GM18499 (cell line): ENCODE results near the gene POLE2.
A peak's percentile ranks its signal among the peaks of the same experiment; 100 is the strongest.
"Not testable (repeated sequence)": the region's sequence is repeated elsewhere in the genome, so short reads cannot be mapped to it uniquely, and the experiment has no call there.

ENCODE experiments used
- ATAC-seq: cut with Tn5 transposase; IDR thresholded peaks from one replicate; pipeline ENCODE4 v1.9.1; 2021; ENCODE audit warnings: moderate number of reproducible peaks; ENCODE audit not compliant: insufficient read depth, unreplicated experiment

Gene POLE2

DNA sequence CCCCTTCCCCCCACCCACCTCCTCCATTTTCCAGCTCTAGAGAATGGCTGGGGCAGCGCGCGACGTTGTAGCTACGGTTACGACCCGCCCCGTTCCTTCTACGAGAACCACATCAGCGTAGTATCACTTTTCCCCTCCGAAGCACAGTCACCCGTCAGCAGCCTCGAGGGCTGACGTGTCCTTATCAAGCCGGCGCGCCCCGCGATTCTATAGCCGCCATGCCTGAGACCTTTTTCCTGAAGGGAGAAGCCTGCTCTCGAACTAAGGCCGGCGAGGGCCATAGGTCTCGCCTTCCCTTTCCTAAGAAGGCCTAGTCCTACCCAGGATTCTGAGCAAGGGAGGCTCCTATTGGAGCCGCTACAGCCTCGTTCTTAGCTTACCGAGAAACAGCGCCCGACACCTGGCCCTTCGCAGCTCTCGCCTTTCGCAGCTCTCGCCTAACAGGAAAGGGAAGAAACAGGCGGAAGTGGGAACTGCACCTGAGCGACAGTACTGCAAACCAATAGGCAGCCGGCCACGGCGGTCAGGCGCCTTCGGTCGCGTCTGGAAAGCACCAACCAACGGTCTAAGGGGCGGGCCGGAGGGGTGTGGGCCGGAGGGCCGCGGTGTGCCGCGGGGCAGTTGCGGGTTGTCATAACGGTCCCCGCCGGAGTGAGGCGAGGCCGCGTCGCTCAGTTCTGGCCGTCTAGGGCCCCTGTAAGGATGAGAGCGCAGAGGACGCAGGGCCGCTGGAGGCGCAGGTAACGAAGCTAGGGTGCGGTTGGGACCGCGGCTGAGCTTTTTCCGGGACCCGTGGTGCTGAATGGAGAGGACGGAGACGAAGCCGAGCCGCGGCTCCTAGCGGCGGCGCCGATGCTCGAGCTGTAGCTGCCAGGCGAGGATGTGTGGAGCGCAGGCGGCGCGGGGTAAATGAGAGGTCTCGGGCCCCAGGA, 67.6 kb downstream of the POLE2 start, which contains the start of the genes MGAT2 and RPL36AL:
MGAT2 (plus strand) TSS at position 618 of the 932 bp plus-strand sequence. CDS start 470 bp downstream, outside the sequence.
RPL36AL (minus strand) TSS at position 445 of the 932 bp plus-strand sequence. CDS start 1,522 bp downstream, outside the sequence.
- ATAC-seq = peak; percentile 81

DNA sequence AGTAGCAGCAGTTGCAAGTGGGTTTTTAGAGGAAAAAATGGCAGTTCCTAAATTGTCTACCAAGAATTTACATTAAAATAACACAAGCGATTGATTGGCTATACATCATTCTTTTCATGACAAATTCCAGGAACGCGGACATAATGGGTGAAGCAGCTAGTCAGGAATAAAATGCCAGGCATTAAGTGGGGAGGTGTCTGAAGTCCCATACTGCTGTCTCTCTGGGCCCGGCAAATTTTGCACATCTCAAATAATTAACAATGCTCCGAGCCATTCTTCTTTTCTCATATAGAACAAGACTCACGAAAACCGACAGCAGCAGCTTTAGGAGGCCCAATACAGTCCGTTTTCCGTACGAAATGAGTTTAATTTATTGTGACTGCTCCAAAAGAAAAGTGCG, 68.3 kb downstream of the POLE2 start:
- ATAC-seq = no peak

DNA sequence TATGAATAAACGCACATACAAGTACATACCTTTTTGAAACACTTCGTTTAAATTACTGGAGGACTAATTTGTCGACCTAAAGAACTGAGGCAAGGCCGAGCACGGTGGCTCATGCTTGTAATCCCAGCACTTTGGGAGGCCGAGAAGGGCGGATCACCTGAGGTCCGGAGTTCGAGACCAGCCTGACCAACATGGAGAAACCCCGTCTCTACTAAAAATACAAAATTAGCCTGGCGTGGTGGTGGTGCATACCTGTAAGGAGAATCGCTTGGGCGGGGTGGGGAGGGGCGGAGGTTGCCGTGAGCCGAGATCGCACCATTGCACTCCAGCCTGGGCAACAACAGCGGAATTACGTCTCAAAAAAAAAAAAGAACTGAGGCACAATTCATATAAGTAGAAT, 68.7 kb downstream of the POLE2 start:
- not testable (repeated sequence) for ATAC-seq

DNA sequence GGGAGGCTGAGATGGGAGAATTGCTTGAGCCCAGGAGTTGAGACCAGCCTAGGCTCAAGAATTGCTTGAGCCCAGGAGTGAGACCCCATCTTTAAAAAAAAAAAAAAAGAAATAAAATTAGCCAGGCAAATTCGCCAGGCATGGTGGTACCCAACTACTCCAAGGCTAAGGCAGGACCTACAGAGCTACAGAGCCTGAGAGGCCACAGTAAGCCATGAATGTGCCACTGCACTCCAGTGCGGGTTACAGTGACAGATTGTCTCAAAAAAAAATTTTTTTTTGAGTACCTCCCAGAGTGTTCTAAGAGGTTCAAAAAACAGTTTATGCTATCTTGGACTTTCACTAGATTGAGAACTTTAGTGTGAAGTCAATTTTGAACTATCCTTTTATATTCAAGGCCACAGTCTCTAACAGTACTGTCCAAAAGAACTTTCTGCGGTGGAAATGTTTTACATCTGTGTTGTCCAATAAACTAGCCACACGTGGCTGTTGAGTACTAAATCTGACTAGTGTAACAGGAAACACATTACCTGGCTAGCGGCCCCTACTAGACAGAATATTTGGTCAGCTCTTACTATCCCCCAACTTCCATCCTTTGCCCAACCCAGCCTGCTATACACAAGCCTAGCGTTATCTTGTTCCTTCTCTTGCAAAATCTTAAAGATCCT, 70.0 kb downstream of the POLE2 start:
- ATAC-seq = no peak

DNA sequence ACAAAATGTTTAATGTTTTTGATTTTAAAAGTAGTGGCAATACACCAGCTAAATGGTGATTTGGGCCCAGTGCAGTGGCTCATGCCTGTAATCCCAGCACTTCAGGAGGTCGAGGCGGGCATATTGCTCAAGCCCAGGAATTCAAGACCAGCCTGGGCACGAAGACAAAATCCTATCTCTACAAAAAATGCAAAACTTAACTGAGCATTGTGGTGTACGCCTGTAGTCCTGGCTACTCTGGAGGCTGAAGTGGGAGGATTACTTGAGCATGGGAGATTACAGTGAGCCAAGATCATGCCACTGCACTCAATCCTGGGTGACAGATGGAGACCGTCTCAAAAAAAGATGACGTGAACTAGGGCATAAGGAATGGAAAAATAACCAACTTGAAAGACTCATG, 72.2 kb downstream of the POLE2 start:
- no peak for ATAC-seq

DNA sequence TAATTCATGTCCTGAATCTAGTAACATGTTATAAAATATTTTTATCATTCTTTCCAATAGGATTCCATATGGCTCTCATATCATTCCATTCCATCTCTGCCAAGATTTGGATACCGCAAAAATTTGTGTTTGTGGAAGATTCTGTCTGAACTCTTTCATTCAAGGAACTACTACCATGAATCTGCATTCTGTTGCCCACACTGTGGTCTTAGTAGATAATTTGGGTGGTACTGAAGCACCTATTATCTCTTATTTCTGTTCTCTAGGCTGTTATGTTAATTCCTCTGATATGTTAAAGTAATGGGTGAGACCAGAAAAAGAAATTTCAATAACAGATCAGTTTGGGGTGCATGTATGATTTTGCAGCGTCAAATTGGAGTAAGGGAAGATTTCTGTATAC, 73.8 kb downstream of the POLE2 start:
- ATAC-seq = no peak

DNA sequence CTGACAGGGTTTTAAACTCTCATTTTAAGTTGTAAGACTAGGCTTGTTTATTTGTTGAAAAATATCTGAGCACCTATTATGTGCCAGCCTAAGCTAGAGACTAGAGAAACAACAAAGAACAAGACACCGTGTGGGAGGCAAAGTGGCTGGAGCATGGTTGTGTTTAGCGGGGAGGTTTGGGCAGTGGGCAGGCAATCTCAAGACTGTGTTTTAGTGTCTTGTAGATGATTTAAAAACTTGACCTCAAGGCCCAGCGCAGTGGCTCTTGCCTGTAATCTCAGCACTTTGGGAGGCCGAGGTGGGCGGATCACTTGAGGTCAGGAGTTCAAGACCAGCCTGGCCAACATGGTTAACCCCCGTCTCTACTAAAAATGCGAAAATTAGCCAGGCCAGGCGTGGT, 75.3 kb downstream of the POLE2 start:
- no peak for ATAC-seq

DNA sequence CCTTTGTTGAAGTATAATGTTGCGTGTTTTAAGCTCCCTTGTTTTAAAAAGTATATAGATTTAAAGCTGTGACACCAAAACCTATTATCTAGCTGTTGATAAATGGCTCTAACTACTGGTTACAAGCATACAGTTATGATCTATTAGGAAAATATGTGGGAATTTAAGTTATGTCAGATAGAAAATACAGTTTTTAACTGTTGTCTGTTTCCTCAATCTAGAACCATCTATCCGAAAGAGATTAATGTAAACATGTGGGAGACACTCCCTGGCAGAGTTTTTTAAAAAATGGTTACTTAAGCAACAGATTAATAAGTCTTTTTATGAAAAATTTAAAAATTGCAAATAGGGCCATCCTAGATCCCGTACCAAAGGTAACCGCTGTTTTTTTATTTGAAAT, 75.8 kb downstream of the POLE2 start:
- ATAC-seq = no peak

DNA sequence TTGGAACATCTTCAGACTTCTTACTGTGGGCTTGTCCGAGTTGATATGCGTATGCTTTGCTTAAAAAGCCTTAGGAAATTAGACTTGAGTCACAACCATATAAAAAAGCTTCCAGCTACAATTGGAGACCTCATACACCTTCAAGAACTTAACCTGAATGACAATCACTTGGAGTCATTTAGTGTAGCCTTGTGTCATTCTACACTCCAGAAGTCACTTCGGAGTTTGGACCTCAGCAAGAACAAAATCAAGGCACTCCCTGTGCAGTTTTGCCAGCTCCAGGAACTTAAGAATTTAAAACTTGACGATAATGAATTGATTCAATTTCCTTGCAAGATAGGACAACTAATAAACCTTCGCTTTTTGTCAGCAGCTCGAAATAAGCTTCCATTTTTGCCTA, 80.4 kb downstream of the POLE2 start:
- ATAC-seq = no peak

DNA sequence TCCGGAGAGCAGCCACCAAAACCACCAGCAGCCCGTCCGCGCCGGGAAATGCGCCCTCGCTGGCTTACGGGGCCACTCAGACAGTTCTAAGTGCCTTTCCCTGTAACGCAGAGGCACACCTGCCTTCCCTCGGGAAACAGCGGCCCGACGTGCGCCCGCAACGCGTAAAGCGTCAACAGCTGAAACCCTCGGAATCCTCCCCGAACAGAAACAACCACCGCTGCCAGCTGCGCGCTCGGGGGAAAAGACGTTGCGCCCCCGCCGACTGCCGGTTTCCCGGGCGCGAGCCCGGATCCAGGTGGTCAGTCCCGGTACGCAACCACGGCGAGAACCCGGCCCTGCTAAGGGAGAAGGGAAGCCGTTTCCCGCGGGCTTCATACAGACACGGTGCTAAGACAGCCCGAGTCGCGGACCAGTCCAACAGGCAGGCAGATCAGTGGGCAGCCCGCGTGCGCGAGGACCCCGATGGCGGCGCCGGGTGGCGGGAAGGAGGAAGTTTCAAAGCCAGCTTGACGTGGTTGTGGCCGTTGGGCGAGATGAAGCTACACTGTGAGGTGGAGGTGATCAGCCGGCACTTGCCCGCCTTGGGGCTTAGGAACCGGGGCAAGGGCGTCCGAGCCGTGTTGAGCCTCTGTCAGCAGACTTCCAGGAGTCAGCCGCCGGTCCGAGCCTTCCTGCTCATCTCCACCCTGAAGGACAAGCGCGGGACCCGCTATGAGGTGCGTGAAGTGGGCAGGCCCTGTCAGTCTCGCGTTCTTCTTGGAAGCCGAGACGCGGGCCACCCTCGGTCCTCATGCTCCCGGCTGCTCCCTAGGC, 89.3 kb downstream of the POLE2 start, which contains the start of gene LRR1:
LRR1 (plus strand) TSS at position 456 of the 816 bp plus-strand sequence; CDS start at position 537, 81 bp downstream.
- ATAC-seq = peak; percentile 33

DNA sequence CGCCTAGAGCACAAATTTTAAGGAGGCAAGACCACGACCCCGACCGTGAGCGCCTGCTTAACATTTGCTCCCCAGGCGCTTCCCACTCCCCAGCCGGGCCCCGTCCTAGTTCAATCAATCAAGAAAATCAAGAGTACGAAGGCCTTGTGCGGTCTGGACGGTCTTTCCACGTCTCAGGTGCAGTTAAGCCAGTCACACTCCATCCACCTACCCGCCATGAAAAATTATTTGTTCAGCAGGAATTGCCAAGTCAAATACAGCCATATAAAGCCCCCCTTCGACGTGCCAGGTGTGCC, 89.9 kb downstream of the POLE2 start:
- ATAC-seq = no peak

DNA sequence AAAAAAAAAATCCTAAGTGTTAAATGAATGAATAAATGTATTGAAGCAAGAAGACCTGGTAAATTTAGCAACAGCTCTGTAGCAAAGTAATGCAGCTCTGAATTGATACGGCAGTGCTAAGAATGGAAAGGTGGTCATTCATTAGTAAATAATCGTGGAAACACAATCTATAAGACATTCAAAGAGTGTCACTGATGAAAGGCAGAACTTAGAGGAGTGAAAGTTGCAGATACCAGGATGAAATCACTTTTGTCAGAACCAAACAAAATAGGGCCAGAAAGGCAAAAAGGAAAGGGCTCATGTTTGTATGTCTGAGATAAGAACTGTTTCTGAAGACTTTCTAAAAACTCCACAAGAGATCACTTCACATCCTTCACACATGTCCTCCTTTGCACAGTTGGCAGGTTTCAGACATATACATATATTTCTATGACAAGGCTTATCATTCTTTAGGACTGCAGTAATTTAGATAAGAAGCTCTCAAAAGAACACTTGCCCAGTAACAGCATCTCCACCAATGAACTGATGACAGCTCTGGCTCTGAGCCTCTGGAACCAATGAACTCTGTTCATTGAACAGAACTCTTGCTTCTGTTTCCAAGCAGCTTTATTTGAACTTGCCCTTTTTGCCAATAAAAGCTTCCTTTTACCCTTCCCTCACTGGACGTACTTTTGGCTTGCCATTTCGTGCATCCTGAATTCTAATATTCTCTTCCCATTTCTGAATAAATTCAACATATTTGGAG, 93.5 kb downstream of the POLE2 start:
- no peak for ATAC-seq
